GM21825 (cell line): ENCODE measurements around the gene DISP3.

ENCODE experiments used
- ATAC-seq: cut with Tn5 transposase; IDR thresholded peaks from one replicate; pipeline ENCODE4 v1.9.1; 2021; ENCODE audit warnings: mild to moderate bottlenecking, moderate library complexity; ENCODE audit not compliant: unreplicated experiment

Gene DISP3

GRCh38 chr1:11540773-11541160, 61.8 kb downstream of the DISP3 start:
- no peak for ATAC-seq

GRCh38 chr1:11541236-11541635, 62.3 kb downstream of the DISP3 start:
- ATAC-seq = no peak

DNA sequence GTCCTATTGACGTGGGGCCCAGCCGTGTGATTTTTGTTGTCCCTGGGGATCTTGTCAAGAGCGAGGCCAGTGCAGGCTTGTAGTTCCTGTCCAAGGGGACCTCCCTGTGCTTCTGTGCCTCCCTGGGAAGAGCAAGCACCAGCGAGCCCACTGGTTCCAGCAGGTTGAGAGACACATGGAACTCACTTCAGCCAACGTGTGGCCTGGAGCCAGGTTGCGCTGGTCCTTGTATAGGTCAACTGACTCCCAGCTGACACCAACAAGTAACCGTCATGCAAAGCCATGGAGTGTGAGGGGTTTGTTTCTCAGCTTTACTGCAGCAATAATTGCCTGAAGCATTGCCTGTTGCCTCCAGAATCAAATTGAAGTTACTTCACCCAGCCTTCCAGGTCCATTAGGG, 63.0 kb downstream of the DISP3 start:
- ATAC-seq = no peak

GRCh38 chr1:11543392-11543791, 64.4 kb downstream of the DISP3 start:
- no peak for ATAC-seq

DNA sequence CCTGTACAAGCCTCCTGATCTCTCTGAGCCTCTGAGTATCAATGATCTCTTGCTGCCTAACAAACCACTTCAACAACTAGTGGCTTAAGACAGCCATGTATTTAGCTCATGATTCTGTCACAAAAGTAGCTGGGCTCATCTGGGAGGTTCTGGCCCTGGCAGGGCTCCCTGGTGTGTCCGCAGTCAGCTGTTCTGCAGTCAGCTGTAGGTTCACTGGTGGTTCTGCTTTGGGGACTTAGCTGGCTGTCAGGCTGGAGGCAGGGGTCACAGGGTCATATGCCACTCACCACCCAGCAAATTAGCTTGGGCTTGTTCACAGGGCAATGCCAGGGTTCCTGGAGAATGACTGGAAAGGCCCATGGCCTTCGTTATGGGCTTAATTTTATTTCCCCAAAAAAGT, 64.8 kb downstream of the DISP3 start:
- ATAC-seq = no peak

DNA sequence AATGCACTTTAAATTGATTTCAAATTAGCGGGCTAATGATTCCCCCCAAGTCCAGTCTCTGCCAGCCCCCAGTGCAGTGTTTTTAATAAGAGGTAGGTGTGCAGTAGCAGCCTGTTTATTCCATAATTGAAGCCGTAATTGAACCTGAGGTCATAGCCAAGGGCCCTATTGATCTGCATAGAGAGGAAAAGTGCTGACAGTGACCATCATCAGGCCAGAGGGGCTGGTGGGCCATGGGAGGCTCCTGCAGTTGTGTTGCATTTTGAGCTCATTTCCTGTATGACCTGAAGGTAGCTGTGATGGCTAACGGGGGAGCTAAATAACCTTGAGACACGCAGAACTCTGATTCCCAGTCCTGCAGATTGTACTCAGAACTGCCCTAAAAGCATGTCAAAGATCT, 67.5 kb downstream of the DISP3 start:
- ATAC-seq = no peak

GRCh38 chr1:11550664-11551283, 71.8 kb downstream of the DISP3 start:
- ATAC-seq = no peak

- no peak for ATAC-seq
Observed at GRCh38 chr1:11558276-11558675, 79.3 kb downstream of the DISP3 start.

GRCh38 chr1:11558871-11559590, 80.1 kb downstream of the DISP3 start:
- no peak for ATAC-seq

DNA sequence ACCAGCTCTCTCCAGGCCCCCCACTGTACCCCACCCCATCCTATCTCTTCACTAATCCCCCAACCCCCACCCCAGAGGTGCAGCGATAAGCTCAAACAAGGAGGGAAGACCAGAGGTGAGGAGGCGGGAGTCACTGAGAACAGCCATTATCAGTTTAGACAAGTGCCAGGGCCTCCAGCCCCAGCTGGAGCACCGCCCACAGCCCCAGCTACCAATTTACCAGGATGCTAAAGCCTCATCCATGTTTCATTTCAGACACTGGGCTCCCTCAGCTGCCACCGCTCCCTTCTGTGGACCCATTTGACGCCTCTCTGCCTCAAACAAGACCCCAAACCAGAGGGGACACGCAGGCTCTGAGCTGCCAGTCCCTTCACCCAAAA, 80.6 kb downstream of the DISP3 start:
- ATAC-seq = no peak

DNA sequence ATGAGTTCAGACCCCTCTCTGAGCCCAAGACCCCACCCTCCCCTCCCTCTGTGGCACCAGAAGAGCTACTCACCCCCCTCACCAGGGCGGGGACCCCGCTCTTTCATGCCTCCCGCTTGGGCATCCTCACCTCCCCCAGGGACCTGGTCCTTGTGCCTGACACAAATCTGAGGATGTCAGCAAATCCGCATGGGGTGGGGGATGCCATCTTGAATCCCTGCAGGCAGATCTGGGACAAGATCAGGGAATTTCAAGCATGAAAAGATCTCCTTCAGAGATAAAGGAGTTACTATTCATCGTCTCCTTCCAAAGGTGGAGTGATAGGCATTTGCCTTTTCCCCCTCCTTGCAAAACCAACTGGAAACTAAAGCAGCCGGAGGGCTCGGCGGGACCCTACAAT, 81.1 kb downstream of the DISP3 start:
- ATAC-seq = no peak

DNA sequence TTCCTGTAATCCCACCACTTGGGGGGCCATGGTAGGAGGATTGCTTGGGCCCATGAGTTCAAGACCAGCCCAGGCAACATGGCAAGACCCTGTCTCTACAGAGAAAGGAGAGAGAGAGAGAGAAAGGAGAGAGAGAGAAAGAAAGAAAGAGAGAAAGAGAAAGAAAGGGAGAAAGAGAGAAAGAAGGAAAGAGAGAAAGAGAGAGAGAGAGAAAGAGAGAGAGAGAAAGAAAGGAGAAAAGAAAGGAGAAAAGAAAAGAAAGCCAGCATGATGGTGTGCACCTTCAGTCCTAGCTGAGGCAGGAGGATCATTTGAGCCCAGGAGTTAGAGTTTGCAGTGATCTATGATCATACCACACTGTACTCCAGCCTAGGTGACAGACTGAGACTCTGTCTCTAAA, 82.8 kb downstream of the DISP3 start:
- ATAC-seq = no peak

DNA sequence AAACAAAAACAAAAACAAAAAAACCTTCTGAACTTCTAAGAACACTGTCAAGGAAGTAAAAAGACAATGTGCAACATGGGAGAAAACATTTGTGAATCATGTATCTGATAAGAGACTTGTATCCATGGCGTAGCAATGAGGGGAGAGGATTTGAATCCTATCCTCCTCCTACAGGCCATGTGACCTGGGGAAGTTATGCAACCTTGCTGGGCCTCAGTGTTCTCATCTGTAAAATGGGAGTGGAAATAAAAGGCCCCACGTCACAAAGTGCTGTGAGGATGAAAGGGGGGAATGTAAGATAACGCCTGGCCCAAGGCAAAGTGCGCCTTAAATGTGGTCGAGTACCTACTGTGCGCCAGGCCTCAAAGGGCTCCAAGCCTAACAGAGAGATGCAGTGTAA, 83.7 kb downstream of the DISP3 start:
- no peak for ATAC-seq

DNA sequence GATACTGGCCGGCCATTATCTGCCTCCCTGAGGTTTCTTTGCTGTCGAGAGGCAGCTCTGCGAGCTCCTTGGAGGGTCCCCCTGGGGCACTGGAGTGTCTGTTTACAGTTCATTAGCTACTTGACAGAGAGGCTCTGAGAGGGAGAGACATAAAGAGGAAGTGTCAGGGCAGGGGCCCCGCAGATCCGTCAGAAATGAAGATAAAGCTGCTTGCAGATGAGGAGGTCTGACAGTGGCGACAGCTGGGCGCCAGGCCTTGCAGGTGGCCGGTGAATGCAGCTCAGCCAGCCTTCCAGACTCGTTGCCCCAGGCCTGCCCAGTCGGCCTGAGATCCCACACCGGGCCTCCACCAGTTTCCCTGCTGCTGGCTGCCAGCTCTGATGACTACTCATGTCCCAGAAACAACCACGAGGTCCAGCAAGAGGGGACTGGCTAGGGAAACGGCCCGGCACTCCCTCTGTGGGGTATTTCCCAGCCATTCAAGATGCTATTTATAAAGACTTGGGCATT, 84.7 kb downstream of the DISP3 start:
- ATAC-seq = no peak

- ATAC-seq = no peak
Observed at GRCh38 chr1:11564237-11564636, 85.3 kb downstream of the DISP3 start.

DNA sequence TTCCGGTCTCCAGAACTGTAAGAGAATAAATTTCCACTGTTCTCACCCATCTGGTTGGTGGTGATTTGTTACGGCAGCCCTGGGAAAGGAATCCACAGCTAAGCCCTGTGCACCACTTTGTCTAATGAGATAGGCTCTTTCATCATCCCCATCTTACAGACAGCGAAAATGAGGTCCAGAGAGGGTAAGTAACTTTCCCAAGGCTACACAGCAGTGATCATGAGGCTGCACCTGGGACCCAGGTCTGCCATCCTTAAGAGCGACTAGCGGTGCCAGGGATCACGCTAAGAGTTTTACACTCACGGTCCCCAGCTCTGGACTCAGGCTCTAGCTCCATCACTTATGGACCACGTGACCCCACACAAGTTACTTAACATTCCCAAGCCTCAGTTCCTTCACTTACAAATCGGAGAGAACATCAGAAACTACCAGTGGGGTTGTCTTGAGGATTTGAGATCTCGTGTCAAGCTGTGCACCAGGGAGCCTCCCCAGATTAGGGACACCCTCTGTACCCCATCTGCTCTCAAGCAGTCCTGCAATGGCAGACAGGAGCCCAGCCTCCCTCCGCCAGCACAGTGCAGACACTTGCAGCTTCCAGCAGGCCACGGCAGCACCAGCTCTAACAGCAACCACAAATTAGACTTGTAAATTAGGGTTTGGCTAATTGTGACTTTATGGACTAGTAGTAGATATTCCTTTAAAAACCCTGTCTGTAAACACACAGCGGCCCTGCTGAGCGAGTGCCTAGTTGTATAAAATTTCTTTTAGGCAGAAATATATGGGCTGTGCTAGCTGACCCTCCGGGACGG, 87.3 kb downstream of the DISP3 start:
- ATAC-seq = no peak

DNA sequence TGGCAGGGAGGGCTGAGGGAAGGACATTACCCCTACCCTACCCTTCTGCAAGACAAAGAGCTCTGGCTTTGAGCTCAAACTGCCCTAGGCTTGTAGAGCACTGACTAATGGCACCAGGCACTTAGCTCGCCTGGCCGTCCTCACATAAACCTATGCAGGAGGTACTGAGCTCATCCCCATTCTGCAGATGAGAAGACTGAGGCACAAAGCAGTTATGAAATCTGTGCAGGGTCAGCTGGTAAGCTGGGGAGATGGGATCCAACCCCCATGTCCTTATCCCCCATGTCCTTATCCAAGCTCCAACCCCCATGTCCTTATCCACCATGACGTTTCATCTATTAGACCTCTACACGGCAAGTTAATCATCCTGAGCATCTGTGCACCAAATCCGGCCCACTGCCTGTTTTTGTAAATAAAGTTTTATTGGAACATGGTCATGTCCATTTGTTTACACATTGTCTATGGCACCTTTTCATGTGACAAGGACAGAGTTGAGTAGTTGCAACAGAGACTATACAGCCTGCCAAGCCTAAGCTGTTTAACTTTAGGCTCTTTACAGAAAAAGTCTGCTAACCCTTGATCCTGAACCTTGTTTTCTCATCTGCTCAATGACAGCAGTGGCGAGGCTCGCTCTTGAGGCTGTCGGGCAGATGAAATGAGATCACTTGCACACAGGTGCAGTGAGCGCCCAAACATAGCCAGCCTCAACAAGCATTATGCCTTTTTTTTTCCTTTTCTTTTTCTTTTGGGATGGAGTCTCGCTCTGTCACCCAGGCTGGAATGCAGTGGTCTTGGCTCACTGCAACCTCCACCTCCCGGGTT, 88.5 kb downstream of the DISP3 start:
- ATAC-seq = no peak

GRCh38 chr1:11568687-11569086, 89.7 kb downstream of the DISP3 start:
- ATAC-seq = no peak

DNA sequence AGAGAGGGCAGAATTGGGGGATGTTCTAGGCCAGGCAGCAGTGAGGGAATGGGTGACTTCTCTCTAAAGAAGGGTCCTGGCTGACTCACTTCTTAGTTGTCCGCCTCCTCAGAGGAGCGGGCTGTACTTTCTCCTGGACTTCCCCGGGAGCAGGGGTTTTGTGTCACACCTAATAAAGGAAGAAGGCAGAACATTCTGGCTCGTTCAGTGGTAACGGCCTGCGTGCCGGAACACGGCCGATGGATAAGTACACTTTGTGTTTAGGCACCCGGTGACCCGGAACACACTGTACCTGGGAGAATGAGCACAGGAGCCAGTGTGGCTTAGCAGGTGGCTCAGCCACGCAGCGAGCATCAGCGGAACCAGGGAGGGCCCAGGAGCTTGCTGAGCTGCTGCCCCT, 90.6 kb downstream of the DISP3 start:
- ATAC-seq = no peak

DNA sequence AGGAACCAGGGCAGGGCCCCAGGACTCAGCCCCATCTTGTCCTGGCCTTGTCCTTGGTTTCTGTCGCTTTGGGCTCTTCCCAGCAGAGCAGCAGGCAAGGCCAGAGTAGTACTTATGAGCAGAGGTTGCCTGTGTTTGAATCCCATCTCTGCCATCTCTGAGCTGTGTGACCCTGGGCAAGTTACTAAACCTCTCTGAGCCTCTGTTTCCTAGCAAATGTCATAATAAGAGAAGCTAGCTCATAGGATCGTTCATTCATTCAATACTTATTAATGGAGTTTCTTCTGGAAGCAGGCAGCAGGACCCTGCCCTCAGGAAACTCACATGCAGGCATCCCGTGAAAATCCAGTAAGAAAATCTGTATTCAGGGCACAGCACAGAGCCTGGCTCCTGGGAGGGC, 91.0 kb downstream of the DISP3 start:
- no peak for ATAC-seq

- ATAC-seq = no peak
Observed at GRCh38 chr1:11570821-11571380, 91.9 kb downstream of the DISP3 start.
